ACC112 (cell line): ENCODE measurements around the gene PLEKHA5.

Experiments used
- H2AFZ ChIP-seq: fragments of 200-600 bp; sonication (generic); one replicate; pipeline ENCODE4 v1.6.0; 2017; ENCODE audit warnings: antibody characterized with exemption, low read length; ENCODE audit not compliant: unreplicated experiment
- H3K27ac ChIP-seq: fragments of 200-600 bp; sonication (generic); 2 replicates; pipeline ENCODE4 v1.5.1; 2014; ENCODE audit warnings: low read depth, mild to moderate bottlenecking, antibody characterized with exemption, low read length, moderate library complexity
- H3K27me3 ChIP-seq: fragments of 200-600 bp; sonication (generic); 2 replicates; pipeline ENCODE4 v1.6.1; 2014; ENCODE audit warnings: mild to moderate bottlenecking, antibody characterized with exemption, low read length, moderate library complexity, mixed read lengths; ENCODE audit not compliant: insufficient read depth
- H3K36me3 ChIP-seq: fragments of 200-600 bp; sonication (generic); 2 replicates; pipeline ENCODE4 v1.6.1; 2016; ENCODE audit warnings: mild to moderate bottlenecking, antibody characterized with exemption, low read length, moderate library complexity, mixed read lengths; ENCODE audit not compliant: insufficient read depth
- H3K4me1 ChIP-seq: fragments of 200-600 bp; sonication (generic); one replicate; pipeline ENCODE4 v1.6.1; 2016; ENCODE audit warnings: low read length, mixed read lengths; ENCODE audit not compliant: insufficient read depth, unreplicated experiment, control insufficient read depth
- H3K4me3 ChIP-seq: fragments of 200-600 bp; sonication (generic); 2 replicates; pipeline ENCODE4 v1.5.1; 2014; ENCODE audit warnings: mild to moderate bottlenecking, low read depth, low read length
- H3K79me2 ChIP-seq: fragments of 200-600 bp; sonication (generic); one replicate; pipeline ENCODE4 v1.6.0; 2016; ENCODE audit warnings: low read length; ENCODE audit not compliant: control insufficient read depth, unreplicated experiment, insufficient read depth

The PLEKHA5 gene

DNA sequence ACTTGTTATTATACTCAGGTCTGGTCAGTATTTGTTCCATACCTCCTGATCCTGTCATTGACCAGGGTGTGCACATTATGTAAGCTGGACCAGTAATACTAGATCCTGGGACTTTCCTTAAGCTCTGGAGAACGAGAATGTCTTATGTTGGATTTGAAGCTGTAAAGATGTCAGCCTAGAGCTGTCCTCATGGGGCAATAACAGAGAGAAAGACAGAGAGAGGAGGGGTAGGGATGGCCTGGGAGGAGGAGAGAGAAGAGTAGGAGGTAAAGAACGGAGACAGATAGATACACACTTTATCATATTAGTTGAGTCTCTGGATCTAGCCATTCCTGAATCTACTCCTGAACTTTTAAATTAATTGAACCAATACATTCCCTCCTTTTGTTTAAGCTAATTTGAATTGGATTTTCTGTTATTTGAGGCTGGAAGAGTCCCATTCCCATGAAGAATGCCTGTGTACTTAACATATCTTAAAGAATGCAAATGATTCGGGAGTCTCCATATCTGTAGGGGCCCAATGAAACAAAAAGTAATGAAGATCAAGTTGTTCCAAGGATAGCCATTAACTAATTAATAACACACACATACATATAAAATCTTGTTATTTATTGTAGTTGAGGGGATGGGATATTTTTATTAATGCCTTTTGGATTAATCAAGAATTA, 55.9 kb downstream of the PLEKHA5 start:
- no peaks in the 10 kb centered on the region for H3K27me3 ChIP-seq
- H3K4me1 ChIP-seq: peaks cover 15% of the 10 kb centered on the region
- H3K27ac ChIP-seq: no peak overlapping the region
- H3K4me3 ChIP-seq: no peak overlapping the region
- H2AFZ ChIP-seq: no peak overlapping the region
- H3K36me3 ChIP-seq: no peaks in the 10 kb centered on the region
- peaks cover 6% of the 10 kb centered on the region for H3K79me2 ChIP-seq

DNA sequence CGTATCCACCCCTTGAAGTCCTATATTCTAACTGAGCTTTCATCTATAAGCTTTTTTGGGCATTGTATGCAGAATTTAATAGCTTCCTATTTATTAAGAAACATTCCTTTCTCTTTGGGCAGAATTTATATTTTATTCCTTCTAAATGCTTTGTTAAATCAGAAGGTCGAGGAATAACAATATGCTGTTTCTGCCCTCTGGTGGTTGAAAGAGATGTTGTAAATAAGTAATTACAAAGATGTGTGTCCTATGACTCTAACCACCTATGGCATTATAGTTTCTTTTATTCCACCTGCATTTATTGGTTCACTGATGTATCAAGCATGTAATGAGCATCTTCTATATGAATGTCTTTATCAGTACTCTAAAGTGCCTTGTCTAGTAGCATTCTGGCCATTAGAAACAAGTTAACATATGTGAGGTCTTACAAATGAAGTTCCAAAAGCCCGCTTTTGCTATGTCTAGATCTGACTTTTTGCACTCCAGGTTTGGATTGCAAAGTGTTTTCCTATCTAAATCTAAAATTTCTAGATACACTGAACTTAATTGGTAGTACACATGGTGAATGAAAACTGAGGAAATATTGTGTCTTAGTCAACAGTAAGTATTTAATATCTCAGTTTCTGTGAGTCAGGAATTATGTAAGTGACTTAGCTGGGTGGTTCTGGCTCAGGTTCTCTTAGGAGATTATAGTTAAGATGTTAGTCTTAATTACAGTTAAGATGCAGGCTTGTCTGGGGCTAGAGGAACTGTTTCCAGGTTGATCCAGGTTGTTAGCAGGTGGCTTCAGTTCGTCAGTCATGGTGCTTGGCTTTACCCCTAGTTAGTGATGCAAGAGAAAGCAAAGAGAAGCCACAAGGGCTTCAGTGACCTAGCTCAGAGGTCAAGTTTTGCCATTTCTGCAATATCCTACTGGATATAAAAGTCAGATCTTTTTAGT, 57.5 kb downstream of the PLEKHA5 start:
- H3K4me1 ChIP-seq: peaks cover 27% of the 10 kb centered on the region
- H3K4me3 ChIP-seq: no peak overlapping the region
- H3K27ac ChIP-seq: no peak overlapping the region
- no peaks in the 10 kb centered on the region for H3K36me3 ChIP-seq
- H3K27me3 ChIP-seq: no peaks in the 10 kb centered on the region
- peaks cover 10% of the 10 kb centered on the region for H3K79me2 ChIP-seq
- H2AFZ ChIP-seq: peak overlapping the region; percentile 12

DNA sequence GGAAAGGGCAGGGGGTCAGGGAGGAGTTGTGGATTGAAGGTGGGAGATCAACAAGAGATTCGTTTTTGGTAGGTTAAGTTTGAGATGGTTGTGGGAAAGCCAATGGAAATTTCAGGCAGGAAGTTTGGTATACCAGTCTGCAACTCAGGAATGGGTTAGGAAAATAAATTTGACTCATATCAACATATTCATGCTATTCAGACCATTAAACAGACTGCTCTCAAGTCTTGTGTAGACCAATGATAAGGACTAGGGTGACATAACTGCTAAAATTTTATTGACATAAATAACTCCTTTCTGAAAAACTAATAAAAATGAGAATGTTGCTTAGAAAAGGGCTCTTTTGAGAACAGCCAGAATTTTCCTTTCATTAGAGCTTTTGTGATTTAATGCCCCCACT, 60.0 kb downstream of the PLEKHA5 start:
- Histone ChIP-seq H3K79me2 (peaks cover 10% of the 10 kb centered on the region), H3K27ac (no peak overlapping the region), H3K27me3 (no peaks in the 10 kb centered on the region), H3K36me3 (no peaks in the 10 kb centered on the region), H3K4me1 (peaks cover 27% of the 10 kb centered on the region), H3K4me3 (no peak overlapping the region), H2AFZ (no peak overlapping the region)

DNA sequence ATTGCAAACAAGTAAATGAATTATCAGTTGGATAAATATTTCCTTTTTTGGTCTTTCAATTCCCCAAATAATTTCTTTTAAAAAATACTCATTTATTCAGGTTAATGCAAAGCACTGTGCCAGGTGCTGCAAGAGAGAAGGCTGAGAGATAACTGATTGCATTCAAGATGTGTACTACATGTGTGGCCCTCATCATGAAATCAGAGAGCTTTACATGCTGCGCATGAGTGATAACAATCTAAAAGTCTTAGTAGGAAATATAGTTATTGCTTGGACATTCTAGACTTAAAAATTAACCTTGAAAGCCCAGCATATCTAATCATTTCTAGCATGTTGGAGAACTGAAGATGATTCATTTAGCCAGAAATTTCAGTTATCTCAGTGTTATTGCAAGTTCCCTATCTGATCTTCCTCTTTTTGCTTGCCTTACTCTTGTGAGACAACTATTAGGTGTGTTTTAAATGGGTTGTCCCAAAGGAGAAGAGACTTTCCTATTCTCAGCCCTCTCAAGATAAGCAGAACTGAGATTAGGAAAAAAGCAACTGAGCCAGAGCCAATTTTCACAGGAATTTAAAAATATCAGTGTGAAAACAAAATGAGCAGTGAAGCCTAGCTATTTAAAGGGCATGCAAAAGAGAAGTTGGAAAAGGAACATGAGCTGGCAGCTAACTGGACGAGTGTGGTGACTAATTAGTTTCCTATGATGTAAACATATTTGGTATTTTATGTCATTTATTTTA, 60.9 kb downstream of the PLEKHA5 start:
- Histone ChIP-seq H2AFZ (no peak overlapping the region), H3K36me3 (no peaks in the 10 kb centered on the region), H3K27ac (0 out of 2 replicates have a peak overlapping the region, but pooled peaks have one; percentile 9), H3K27me3 (no peaks in the 10 kb centered on the region), H3K79me2 (peaks cover 10% of the 10 kb centered on the region), H3K4me3 (no peak overlapping the region), H3K4me1 (peaks cover 27% of the 10 kb centered on the region)

DNA sequence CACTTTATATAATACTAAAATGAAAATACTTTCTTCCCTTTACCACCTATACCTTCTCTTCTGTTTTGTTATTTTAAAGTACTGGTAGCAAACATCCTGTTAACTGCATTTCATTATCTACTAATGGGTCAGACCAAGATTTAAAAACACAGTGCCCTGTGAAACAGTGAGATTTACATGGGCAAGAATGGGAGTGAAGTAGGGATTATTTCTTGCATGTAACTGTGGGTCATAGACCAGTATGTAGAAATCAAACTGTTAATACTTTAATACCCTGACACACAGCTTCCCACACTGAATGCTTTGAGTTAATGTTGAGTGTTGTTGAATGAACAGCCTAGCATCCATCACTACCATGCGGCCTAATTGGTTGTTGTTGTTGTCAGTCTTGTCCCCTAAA, 61.6 kb downstream of the PLEKHA5 start:
- Histone ChIP-seq H3K27me3 (no peaks in the 10 kb centered on the region), H3K4me1 (peaks cover 27% of the 10 kb centered on the region), H3K36me3 (no peaks in the 10 kb centered on the region), H3K79me2 (peaks cover 10% of the 10 kb centered on the region), H3K4me3 (no peak overlapping the region), H3K27ac (peak overlapping the region; percentile 37), H2AFZ (no peak overlapping the region)

DNA sequence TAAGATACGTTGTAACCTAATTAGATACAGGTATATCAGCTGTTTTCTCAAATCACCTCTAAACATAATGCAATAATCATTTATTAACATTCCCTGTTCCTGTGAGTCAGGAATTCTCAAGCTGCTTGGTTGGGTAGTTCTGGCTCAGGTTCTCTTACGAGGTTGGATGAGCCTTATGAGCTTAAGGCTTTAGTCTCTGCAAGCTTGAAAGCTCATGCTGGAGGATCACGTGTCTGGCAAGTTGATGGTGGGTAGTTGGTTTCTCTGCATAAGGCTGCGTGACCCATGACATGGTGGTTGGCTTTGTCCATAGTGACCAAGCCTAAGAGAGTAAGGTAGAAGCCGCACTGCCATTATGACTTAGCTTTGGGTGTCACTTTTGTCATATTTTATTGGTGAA, 62.0 kb downstream of the PLEKHA5 start:
- no peak overlapping the region for H3K27ac ChIP-seq
- H3K79me2 ChIP-seq: peaks cover 10% of the 10 kb centered on the region
- no peaks in the 10 kb centered on the region for H3K36me3 ChIP-seq
- no peak overlapping the region for H3K4me3 ChIP-seq
- no peak overlapping the region for H2AFZ ChIP-seq
- H3K27me3 ChIP-seq: no peaks in the 10 kb centered on the region
- H3K4me1 ChIP-seq: peaks cover 27% of the 10 kb centered on the region

DNA sequence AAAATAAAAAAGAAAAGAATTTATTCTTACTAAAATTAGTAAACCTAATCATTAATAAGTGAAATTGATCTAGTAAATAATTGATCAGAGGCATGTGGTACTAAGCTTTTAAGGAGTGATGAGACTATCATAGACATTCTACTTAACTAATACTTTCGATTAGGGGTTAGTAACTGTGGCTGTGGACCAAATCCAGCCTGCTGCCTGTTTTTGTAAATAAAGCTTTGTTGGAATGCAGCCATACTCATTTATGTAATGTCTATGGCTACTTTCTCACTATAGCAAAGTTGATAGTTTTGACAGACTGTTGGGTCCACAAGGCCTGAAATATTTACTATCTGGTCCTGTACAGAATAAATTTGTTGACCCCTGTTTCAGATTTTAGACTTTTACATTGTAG, 63.2 kb downstream of the PLEKHA5 start:
- no peak overlapping the region for H3K4me3 ChIP-seq

DNA sequence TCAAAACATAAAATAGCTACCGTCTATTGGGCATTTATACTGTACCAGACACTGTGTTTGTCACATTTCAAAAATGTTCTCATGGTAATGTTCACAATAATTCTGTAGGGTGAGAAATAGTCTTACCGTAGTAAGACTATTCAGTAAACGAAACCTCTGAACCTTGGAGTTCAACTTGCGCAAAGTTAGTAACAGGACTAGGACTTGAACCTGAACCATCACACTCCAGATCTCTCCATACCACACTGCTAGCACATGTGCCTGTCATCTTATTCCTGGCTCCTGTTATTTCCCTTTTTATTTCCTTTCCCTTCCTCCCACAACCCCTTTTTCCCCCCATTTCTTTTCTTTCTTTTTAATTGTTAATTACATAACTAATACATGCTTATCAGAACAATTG, 65.4 kb downstream of the PLEKHA5 start:
- H3K27ac ChIP-seq: no peak overlapping the region
- H3K79me2 ChIP-seq: peaks cover 4% of the 10 kb centered on the region
- H3K4me1 ChIP-seq: peaks cover 19% of the 10 kb centered on the region

More for the DNA sequence above, 63.2 kb downstream of the PLEKHA5 start:
- Histone ChIP-seq H3K27me3 (no peaks in the 10 kb centered on the region), H3K36me3 (no peaks in the 10 kb centered on the region), H3K4me1 (peaks cover 21% of the 10 kb centered on the region), H3K79me2 (peaks cover 6% of the 10 kb centered on the region), H3K27ac (no peak overlapping the region), H2AFZ (no peak overlapping the region)

DNA sequence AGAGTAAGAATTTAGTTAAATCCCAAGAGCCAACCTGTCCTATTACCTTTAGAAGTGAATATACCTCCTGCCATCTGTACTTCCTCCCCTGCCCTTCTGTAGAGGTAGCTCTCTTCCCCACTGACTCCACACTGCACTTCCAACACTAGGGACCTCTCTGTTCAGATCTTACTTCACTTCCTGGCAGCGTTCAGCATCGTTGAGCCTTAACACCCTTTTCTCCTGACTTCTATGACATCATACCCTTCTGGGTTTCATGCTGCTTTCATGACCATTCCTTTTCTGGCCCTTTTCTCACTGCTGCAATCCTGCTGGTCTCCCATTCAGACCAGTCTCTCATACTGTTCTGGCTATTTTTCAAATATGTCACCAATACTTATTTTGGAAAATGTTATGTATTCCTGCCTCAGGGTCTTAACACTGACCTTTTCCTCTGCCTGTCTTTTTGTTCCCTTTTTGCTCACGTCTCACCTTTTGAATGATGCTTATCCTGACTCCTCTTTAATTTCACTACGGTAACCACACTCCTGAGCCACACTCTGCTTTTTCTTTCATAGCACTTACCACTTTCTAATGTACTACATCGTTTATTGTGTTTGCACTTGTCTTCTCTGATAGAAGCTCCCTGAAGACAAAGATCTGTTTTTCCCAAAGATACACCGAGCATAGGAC, 67.6 kb downstream of the PLEKHA5 start:
- no peaks in the 10 kb centered on the region for H3K79me2 ChIP-seq
- H3K36me3 ChIP-seq: no peaks in the 10 kb centered on the region

More for the DNA sequence above, 65.4 kb downstream of the PLEKHA5 start:
- Histone ChIP-seq H3K27me3 (no peaks in the 10 kb centered on the region), H2AFZ (no peak overlapping the region), H3K4me3 (no peak overlapping the region), H3K36me3 (no peaks in the 10 kb centered on the region)

DNA sequence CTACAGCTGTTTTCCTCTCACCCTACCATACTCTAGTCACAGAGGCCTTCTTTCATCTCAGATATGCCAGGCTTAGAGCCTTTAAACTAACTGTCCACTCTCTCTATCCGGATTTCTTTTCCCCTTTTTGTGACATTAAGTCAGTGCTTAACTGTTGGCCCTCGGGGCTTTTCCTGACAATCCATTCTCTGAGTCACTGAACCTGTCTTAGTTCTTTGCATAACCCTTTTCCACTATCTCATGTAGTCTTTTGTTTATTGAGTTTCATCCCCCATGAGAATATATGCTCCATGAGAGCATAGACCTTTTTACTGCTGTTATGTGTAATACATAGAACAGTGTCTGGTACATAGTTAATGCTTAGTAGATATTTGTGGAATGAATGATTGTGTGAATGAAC, 68.7 kb downstream of the PLEKHA5 start:
- no peak overlapping the region for H3K4me3 ChIP-seq
- no peak overlapping the region for H2AFZ ChIP-seq
- no peaks in the 10 kb centered on the region for H3K36me3 ChIP-seq
- peaks cover 17% of the 10 kb centered on the region for H3K4me1 ChIP-seq
- H3K79me2 ChIP-seq: no peaks in the 10 kb centered on the region
- H3K27me3 ChIP-seq: no peaks in the 10 kb centered on the region
- no peak overlapping the region for H3K27ac ChIP-seq

More for the DNA sequence above, 67.6 kb downstream of the PLEKHA5 start:
- Histone ChIP-seq H3K4me3 (no peak overlapping the region), H3K27me3 (no peaks in the 10 kb centered on the region), H3K4me1 (peaks cover 17% of the 10 kb centered on the region), H2AFZ (no peak overlapping the region), H3K27ac (no peak overlapping the region)
